Peyer's patch (tissue), 4 donors: ENCODE measurements around the gene SERINC3. TPM values are rescaled to one million over a fixed set of nuclear protein-coding genes. Genes with fewer than 3 reads are reported as not detected.
"Not testable (repeated sequence)": the region's sequence is repeated elsewhere in the genome, so short reads cannot be mapped to it uniquely, and the experiment has no call there.

ENCODE experiments used
- DNase-seq, 3 donors: peaks; one replicate each; pipeline ENCODE4 v3.0.0-alpha.2; 2017 to 2019
- H3K27ac ChIP-seq, 4 donors: fragments of 200-600 bp; sonication (generic); one replicate each; pipeline ENCODE4 v1.5.1; 2016 to 2019
- H3K27me3 ChIP-seq, 2 donors: fragments of 200-600 bp; sonication (generic); one replicate each; pipeline ENCODE4 v1.5.1; 2019
- H3K36me3 ChIP-seq, 3 donors: fragments of 200-600 bp; sonication (generic); one replicate each; pipeline ENCODE4 v1.5.1; 2016 to 2019
- H3K4me1 ChIP-seq, 4 donors: fragments of 200-600 bp; sonication (generic); one replicate each; pipeline ENCODE4 v1.5.1; 2016 to 2019
- H3K4me3 ChIP-seq, 4 donors: fragments of 200-600 bp; sonication (generic); 1 replicate in 3 of 4; 2 replicates in 1 of 4; pipeline ENCODE4 v1.5.1; 2016 to 2019; ENCODE audit warnings: mild to moderate bottlenecking in 1 of 4
- H3K9me3 ChIP-seq, 4 donors: fragments of 200-600 bp; sonication (generic); one replicate each; pipeline ENCODE4 v1.5.1; 2016 to 2019; ENCODE audit warnings: mild to moderate bottlenecking in 1 of 4
- POLR2A ChIP-seq, 2 donors: fragments of 450-650 bp; IDR thresholded peaks; one replicate each; pipeline ENCODE4 v1.5.1; 2017; ENCODE audit warnings: antibody characterized with exemption in 2 of 2, mild to moderate bottlenecking in 2 of 2, moderate library complexity in 2 of 2
- total RNA-seq, 4 donors: library from RNA; depleted of rRNA; stranded (reverse); fragments of >200 nt; gene quantifications; one replicate each; pipeline ENCODE4 v1.1.0, GENCODE V29; 2016
- TF ChIP-seq, protein P1 (sequence below), 6 experiments: fragments of 450-650 bp in 4 of 6; fragments of 200-600 bp in 2 of 6; sonication (generic) in 1 of 6; IDR thresholded peaks; one replicate each; pipeline ENCODE4 v1.5.1; 2017 to 2019; ENCODE audit warnings: antibody characterized with exemption in 6 of 6, mild to moderate bottlenecking in 3 of 6, moderate library complexity in 1 of 6

The SERINC3 gene
- total RNA-seq, 4 donors from 2014 or later = 24.8 to 70.0 (median 54.2) TPM

GRCh38 chr20:44561876-44562275 lies 40.0 kb upstream of the SERINC3 start:
- Histone ChIP-seq H3K9me3 (no peaks in the 10 kb centered on the region), H3K4me1 (no peaks in the 10 kb centered on the region), H3K27me3 (no peaks in the 10 kb centered on the region), H3K4me3 (no peak overlapping the region), H3K36me3 (no peaks in the 10 kb centered on the region), H3K27ac (no peak overlapping the region)
- DNase-seq = no peak
- no peak for TF ChIP-seq POLR2A (IDR thresholded peaks at IDR 0.05)
- TF ChIP-seq, protein P1, sequence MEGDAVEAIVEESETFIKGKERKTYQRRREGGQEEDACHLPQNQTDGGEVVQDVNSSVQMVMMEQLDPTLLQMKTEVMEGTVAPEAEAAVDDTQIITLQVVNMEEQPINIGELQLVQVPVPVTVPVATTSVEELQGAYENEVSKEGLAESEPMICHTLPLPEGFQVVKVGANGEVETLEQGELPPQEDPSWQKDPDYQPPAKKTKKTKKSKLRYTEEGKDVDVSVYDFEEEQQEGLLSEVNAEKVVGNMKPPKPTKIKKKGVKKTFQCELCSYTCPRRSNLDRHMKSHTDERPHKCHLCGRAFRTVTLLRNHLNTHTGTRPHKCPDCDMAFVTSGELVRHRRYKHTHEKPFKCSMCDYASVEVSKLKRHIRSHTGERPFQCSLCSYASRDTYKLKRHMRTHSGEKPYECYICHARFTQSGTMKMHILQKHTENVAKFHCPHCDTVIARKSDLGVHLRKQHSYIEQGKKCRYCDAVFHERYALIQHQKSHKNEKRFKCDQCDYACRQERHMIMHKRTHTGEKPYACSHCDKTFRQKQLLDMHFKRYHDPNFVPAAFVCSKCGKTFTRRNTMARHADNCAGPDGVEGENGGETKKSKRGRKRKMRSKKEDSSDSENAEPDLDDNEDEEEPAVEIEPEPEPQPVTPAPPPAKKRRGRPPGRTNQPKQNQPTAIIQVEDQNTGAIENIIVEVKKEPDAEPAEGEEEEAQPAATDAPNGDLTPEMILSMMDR (IDR thresholded peaks at IDR 0.05) = no peak

DNA sequence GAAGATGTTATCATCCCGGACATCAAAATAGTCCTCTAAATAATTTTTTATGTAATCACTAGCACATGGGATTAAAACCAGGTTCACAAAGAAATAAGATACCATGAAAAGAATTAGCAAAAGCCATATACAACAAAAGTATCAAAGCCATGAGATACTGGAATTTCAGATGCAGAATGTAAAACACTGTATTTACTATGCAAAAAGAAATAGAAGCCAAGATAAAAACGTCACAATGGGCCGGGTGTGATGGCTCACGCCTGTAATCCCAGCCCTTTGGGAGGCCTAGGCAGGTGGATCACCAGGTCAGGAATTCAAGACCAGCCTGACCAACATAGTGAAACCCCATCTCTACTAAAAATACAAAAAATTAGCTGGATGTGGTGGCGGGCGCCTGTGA lies 38.9 kb upstream of the SERINC3 start:
- H3K4me3 ChIP-seq, DNase-seq, H3K27ac ChIP-seq, H3K9me3 ChIP-seq, H3K27me3 ChIP-seq, H3K36me3 ChIP-seq, H3K4me1 ChIP-seq: not testable (repeated sequence)

DNA sequence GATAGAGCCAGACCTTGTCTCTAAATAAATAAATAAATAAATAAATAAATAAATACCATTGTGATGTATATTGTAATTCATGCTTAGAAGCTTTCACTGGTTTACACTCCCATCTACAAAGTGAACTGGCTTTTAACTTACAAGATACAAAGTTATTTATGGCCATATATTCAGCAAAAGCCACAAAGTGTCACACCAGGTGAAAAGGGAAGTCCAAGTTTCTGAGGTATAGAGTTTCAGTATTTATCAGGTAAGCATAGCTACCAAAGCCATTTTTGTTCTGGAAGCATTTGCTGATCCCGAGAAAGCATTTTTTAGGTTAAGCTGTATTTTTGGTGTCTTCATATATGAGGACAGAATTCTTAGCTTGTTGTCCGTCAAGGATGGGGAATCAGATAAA lies 38.4 kb upstream of the SERINC3 start:
- H3K9me3 ChIP-seq = no peaks in the 10 kb centered on the region
- H3K4me1 ChIP-seq = no peaks in the 10 kb centered on the region
- TF ChIP-seq POLR2A (IDR thresholded peaks at IDR 0.05) = no peak
- TF ChIP-seq, protein P1 (IDR thresholded peaks at IDR 0.05) = no peak
- no peak overlapping the region for H3K27ac ChIP-seq
- no peak for DNase-seq
- H3K36me3 ChIP-seq = no peaks in the 10 kb centered on the region
- no peaks in the 10 kb centered on the region for H3K27me3 ChIP-seq
- H3K4me3 ChIP-seq = no peak overlapping the region

GRCh38 chr20:44559302-44559701 lies 37.4 kb upstream of the SERINC3 start:
- H3K4me1 ChIP-seq = peaks cover 0 to 3% (median 0%) of the 10 kb centered on the region in 4 donors
- no peak for TF ChIP-seq POLR2A (IDR thresholded peaks at IDR 0.05)
- TF ChIP-seq, protein P1 (IDR thresholded peaks at IDR 0.05) = no peak

GRCh38 chr20:44552950-44553908 lies 31.4 kb upstream of the SERINC3 start:
- peak overlapping the region in 3 of 4 donors; percentile 48 to 75 (median 59) for H3K27ac ChIP-seq
- H3K4me3 ChIP-seq = no peak overlapping the region
- no peak for DNase-seq
- TF ChIP-seq POLR2A (IDR thresholded peaks at IDR 0.05) = no peak
- TF ChIP-seq, protein P1 (IDR thresholded peaks at IDR 0.05) = no peak
- H3K27me3 ChIP-seq = no peaks in the 10 kb centered on the region
- peaks cover 0 to 12% (median 0%) of the 10 kb centered on the region in 4 donors for H3K4me1 ChIP-seq
- H3K36me3 ChIP-seq = no peaks in the 10 kb centered on the region
- H3K9me3 ChIP-seq = no peaks in the 10 kb centered on the region

More at GRCh38 chr20:44559302-44559701, 37.4 kb upstream of the SERINC3 start:
- H3K4me3 ChIP-seq = no peak overlapping the region
- H3K27me3 ChIP-seq = no peaks in the 10 kb centered on the region
- H3K9me3 ChIP-seq = no peaks in the 10 kb centered on the region
- no peak for DNase-seq
- no peak overlapping the region for H3K27ac ChIP-seq
- H3K36me3 ChIP-seq = no peaks in the 10 kb centered on the region

DNA sequence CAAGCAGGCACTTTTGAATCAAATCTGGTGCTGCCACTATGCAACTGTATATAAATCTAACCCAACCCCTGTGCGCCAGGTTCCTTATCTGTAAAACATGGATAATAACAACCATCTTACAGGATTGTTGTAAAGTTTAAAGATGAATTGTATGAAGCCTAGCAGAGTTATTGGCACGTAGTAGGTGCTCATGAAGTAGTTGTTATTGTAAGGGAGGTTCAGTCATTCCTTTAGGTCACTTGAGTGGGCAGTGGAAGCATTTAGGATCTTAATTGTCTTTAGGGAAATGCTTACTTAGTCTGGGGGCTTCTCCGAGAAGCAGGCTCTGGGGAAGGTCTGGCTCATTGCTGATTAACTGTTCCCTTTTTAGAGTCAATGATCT lies 30.7 kb upstream of the SERINC3 start:
- TF ChIP-seq POLR2A (IDR thresholded peaks at IDR 0.05) = no peak
- TF ChIP-seq, protein P1 (IDR thresholded peaks at IDR 0.05) = no peak
- Histone ChIP-seq H3K9me3 (no peaks in the 10 kb centered on the region), H3K4me1 (peaks cover 0 to 12% (median 0%) of the 10 kb centered on the region in 4 donors), H3K36me3 (no peaks in the 10 kb centered on the region), H3K27ac (peak overlapping the region in 3 of 4 donors; percentile 48 to 75 (median 59)), H3K27me3 (no peaks in the 10 kb centered on the region), H3K4me3 (no peak overlapping the region)
- DNase-seq = no peak
